ENCODE results near the gene LMBRD2.

Gene LMBRD2

GRCh38 chr5:36175043-36175442, 23.4 kb upstream of the LMBRD2 start:
- no peak overlapping the region for H3K4me3 ChIP-seq (ENCODE audit: low read depth, low read length)
- POLR2A ChIA-PET = no interaction called here
- CTCF ChIA-PET = interaction anchor here (0.7 kb wide), 1 partner anchor 130 kb away, joined by 3 read pairs; no protein-coding TSS in a partner anchor
- TF ChIP-seq CTCF (IDR thresholded peaks at IDR 0.05; ENCODE audit: insufficient read depth, low read length, missing control alignments) = no peak
- DNase-seq (ENCODE audit: low read depth, low spot score) = no peak

- H3K4me3 ChIP-seq (ENCODE audit: low read depth, low read length) = no peak overlapping the region
- ChIA-PET CTCF (interaction anchor here (1.5 kb wide), 1 partner anchor 10 kb away, joined by 3 read pairs; no protein-coding TSS in a partner anchor), POLR2A (no interaction called here)
- no peak for DNase-seq (ENCODE audit: low read depth, low spot score)
- no peak for TF ChIP-seq CTCF (IDR thresholded peaks at IDR 0.05; ENCODE audit: insufficient read depth, low read length, missing control alignments)
Observed at GRCh38 chr5:36174119-36174518, 22.4 kb upstream of the LMBRD2 start.

- H3K4me3 ChIP-seq (ENCODE audit: low read depth, low read length) = no peak overlapping the region
- no peak for DNase-seq (ENCODE audit: low read depth, low spot score)
- CTCF ChIA-PET = interaction anchor here (1.5 kb wide), 1 partner anchor 11 kb away, joined by 3 read pairs; no protein-coding TSS in a partner anchor
- no peak for TF ChIP-seq CTCF (IDR thresholded peaks at IDR 0.05; ENCODE audit: insufficient read depth, low read length, missing control alignments)
- POLR2A ChIA-PET = no interaction called here
Observed at GRCh38 chr5:36173426-36173825, 21.7 kb upstream of the LMBRD2 start.

- POLR2A ChIA-PET = no interaction called here
- H3K4me3 ChIP-seq (ENCODE audit: low read depth, low read length) = no peak overlapping the region
- no peak for TF ChIP-seq CTCF (IDR thresholded peaks at IDR 0.05; ENCODE audit: insufficient read depth, low read length, missing control alignments)
- CTCF ChIA-PET = interaction anchor here (1.9 kb wide), 1 partner anchor 524 kb away, joined by 7 read pairs; no protein-coding TSS in a partner anchor
- DNase-seq (ENCODE audit: low read depth, low spot score) = no peak
Observed at GRCh38 chr5:36172599-36172998, 20.9 kb upstream of the LMBRD2 start.

GRCh38 chr5:36170832-36171424, 19.2 kb upstream of the LMBRD2 start:
- DNase-seq (ENCODE audit: low read depth, low spot score) = no peak
- no peak for TF ChIP-seq CTCF (IDR thresholded peaks at IDR 0.05; ENCODE audit: insufficient read depth, low read length, missing control alignments)
- no peak overlapping the region for H3K4me3 ChIP-seq (ENCODE audit: low read depth, low read length)
- ChIA-PET CTCF (interaction anchor here (1.9 to 5.2 kb wide), 2 partner anchors 7 to 525 kb away, joined by 7 to 47 read pairs; no protein-coding TSS in a partner anchor), POLR2A (no interaction called here)

- DNase-seq (ENCODE audit: low read depth, low spot score) = no peak
- TF ChIP-seq CTCF (IDR thresholded peaks at IDR 0.05; ENCODE audit: insufficient read depth, low read length, missing control alignments) = no peak
- POLR2A ChIA-PET = no interaction called here
- CTCF ChIA-PET = interaction anchor here (5.2 kb wide), 1 partner anchor 9 kb away, joined by 47 read pairs; no protein-coding TSS in a partner anchor
- no peak overlapping the region for H3K4me3 ChIP-seq (ENCODE audit: low read depth, low read length)
Observed at GRCh38 chr5:36168737-36169136, 17.1 kb upstream of the LMBRD2 start.
